Lower leg skin (tissue), 4 donors: ENCODE results near the gene ELOVL4. TPM values are rescaled to one million over a fixed set of nuclear protein-coding genes. Genes with fewer than 3 reads are reported as not detected.

Source experiments
- DNase-seq, 2 donors: peaks; one replicate each; pipeline ENCODE4 v3.0.0-alpha.2; 2019; ENCODE audit warnings: low spot score in 2 of 2
- H3K4me3 ChIP-seq: fragments of 200-600 bp; sonication (generic); 2 replicates; pipeline ENCODE4 v1.5.1; 2017; ENCODE audit warnings: mild to moderate bottlenecking, low read depth; ENCODE audit not compliant: poor library complexity, severe bottlenecking
- POLR2A ChIP-seq, 2 donors: fragments of 450-650 bp; IDR thresholded peaks; one replicate each; pipeline ENCODE4 v1.6.1; 2016 to 2017; ENCODE audit warnings: antibody characterized with exemption in 2 of 2, mild to moderate bottlenecking in 1 of 2, moderate library complexity in 1 of 2
- WGBS, 2 donors: methylation state at CpG; one replicate each; pipeline ENCODE4 v1.1.5; 2018; 5-methylcytosine and 5-hydroxymethylcytosine counted together
- intact Hi-C: fragments of 100-400 bp; cut with DNase I; formaldehyde crosslinking; loops from one replicate; pipeline ENCODE4 v1.15.0; 2023; ENCODE audit warnings: low total_unique reads
- total RNA-seq, 4 donors: library from RNA; depleted of rRNA; stranded (reverse); fragments of >200 nt; gene quantifications; one replicate each; pipeline ENCODE4 v1.1.0, GENCODE V29; 2016
- TF ChIP-seq, protein P1 (sequence below), 3 donors: fragments of 450-650 bp; IDR thresholded peaks; one replicate each; pipeline ENCODE4 v1.5.1; 2016; ENCODE audit warnings: antibody characterized with exemption in 3 of 3, mild to moderate bottlenecking in 3 of 3, moderate library complexity in 2 of 3

Gene ELOVL4
- total RNA-seq, 4 donors from 2014 or later: 56.0 to 134 (median 97.6) TPM

DNA sequence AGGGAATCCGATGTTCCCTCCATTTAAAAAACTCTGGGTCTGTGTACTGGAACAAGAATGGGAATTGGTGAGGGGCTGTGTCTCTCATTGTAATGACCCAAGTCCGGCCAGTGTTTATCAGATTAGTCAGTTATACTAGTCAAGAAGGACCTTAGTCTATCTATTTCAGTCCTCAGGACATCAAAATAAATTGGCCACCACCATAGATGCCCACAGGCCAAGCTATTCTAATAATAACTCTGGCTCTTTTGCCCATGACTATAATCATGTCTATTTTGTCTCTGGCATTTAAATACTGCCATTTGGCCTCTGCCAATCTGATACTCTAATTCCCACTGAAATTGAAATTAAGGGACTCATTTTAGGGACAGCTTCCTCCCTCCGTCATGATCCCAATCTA lies 37.8 kb downstream of the ELOVL4 start:
- TF ChIP-seq, protein P1, sequence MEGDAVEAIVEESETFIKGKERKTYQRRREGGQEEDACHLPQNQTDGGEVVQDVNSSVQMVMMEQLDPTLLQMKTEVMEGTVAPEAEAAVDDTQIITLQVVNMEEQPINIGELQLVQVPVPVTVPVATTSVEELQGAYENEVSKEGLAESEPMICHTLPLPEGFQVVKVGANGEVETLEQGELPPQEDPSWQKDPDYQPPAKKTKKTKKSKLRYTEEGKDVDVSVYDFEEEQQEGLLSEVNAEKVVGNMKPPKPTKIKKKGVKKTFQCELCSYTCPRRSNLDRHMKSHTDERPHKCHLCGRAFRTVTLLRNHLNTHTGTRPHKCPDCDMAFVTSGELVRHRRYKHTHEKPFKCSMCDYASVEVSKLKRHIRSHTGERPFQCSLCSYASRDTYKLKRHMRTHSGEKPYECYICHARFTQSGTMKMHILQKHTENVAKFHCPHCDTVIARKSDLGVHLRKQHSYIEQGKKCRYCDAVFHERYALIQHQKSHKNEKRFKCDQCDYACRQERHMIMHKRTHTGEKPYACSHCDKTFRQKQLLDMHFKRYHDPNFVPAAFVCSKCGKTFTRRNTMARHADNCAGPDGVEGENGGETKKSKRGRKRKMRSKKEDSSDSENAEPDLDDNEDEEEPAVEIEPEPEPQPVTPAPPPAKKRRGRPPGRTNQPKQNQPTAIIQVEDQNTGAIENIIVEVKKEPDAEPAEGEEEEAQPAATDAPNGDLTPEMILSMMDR (IDR thresholded peaks at IDR 0.05): no peak
- TF ChIP-seq POLR2A (IDR thresholded peaks at IDR 0.05): no peak
- 91 to 93% methylated on average over 3 of the region's 3 CpGs for WGBS, 2 donors
- intact Hi-C loops: no loop called here
- no peak overlapping the region for H3K4me3 ChIP-seq
- DNase-seq: no peak

DNA sequence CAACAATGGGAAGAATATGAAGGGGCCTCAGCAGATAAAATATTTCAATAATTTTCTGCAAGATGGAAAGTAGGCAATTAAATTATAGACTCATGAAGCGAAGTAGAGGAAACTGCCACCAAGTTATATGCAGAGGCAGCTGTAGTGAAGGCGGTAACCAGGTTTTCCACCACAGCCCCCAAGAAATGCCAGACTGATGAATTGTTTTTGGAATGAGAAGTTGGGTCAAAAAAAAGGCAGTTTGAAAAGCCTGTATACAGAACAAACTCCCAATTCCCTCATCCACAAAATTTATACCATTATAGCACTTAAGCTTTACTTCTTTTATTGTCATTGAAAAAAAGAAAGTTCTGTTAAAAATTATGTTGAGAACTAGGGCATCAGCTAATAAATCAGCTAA lies 45.3 kb downstream of the ELOVL4 start:
- 73 to 78% methylated on average over 2 of the region's 2 CpGs for WGBS, 2 donors
- TF ChIP-seq, protein P1 (IDR thresholded peaks at IDR 0.05): no peak
- TF ChIP-seq POLR2A (IDR thresholded peaks at IDR 0.05): no peak

DNA sequence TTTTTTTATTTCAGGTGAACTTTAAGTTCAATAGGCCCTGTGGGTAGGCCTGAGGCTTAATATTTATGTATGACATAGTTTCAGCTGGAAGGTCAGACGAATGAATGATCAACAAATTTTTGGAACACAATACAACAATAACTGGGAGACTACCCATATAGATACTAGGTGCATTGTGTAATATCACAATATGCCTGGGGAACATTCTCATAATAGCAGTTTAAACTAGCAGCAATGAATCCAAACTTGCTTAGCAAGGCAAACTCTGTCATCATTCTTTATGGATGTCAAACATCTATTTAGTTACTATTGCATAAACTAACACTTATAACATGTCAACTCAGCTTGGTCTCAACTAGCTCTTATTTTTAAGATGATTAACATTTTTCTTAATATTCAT lies 49.3 kb downstream of the ELOVL4 start:
- no peak overlapping the region for H3K4me3 ChIP-seq
- WGBS, 2 donors: 60 to 71% methylated on average over 1 of the region's 1 CpG
- intact Hi-C loops: loop anchor here (10.0 kb wide), 1 partner anchor 253 kb away; no protein-coding TSS in a partner anchor
- TF ChIP-seq, protein P1 (IDR thresholded peaks at IDR 0.05): no peak
- no peak for TF ChIP-seq POLR2A (IDR thresholded peaks at IDR 0.05)
- no peak for DNase-seq

More for the DNA sequence above, 45.3 kb downstream of the ELOVL4 start:
- intact Hi-C loops: no loop called here
- H3K4me3 ChIP-seq: no peak overlapping the region
- no peak for DNase-seq

DNA sequence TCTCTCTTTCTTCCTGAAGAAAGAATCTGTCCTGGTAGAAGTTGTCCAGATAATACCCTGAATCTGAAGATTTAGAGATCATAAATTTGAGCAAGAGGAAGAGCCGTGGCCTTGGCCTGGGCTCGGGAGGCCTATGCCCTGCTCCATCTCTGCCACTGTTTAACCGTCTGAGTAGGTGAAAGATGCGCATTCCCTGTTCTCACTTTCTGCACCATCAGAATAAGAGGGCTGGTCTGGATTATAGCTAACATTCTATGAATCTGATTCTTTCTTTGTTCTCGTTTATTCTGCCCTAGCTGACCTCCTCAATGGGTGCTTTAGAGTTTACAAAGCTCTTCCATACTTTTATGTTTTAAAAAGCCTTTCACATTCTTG lies 51.3 kb downstream of the ELOVL4 start:
- intact Hi-C loops: loop anchor here (10.0 kb wide), 1 partner anchor 251 kb away; no protein-coding TSS in a partner anchor
- H3K4me3 ChIP-seq: no peak overlapping the region
- TF ChIP-seq POLR2A (IDR thresholded peaks at IDR 0.05): no peak
- TF ChIP-seq, protein P1 (IDR thresholded peaks at IDR 0.05): no peak
- no peak for DNase-seq
- 82 to 85% methylated on average over 5 of the region's 5 CpGs for WGBS, 2 donors

DNA sequence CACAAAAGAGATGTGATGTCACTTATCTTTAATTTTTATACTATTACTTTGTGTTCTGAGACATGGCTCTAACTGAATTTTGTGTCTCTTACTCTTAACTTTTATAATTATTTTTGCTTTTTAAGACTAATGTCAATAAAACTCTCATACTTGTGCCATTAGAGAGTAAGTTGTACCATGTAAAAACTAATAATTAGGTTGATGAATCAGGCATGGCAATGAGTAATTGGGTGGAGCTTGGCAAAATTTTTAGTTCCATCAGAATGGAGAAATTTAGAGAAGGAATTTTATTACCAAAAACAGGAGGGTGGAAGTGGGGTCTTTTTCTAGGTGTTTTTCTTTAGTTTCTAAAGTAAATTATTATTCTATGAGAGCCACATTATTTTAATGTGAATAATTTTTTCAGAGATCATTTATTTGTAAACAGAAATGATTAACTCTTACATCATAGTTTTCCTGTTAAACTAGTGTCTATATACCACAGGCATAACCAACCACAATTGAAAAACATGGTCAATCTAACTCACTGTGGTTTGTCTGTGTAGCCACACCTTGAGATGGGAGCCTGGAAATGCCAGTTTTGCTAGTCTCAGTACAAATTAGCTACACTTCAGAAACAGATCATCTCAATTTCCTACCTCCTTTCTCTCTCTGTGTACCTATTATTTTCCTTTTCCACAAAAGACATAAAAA lies 51.8 kb downstream of the ELOVL4 start:
- H3K4me3 ChIP-seq: no peak overlapping the region
- no peak for DNase-seq
- TF ChIP-seq POLR2A (IDR thresholded peaks at IDR 0.05): no peak
- TF ChIP-seq, protein P1 (IDR thresholded peaks at IDR 0.05): no peak
- intact Hi-C loops: loop anchor here (10.0 kb wide), 1 partner anchor 251 kb away; no protein-coding TSS in a partner anchor

DNA sequence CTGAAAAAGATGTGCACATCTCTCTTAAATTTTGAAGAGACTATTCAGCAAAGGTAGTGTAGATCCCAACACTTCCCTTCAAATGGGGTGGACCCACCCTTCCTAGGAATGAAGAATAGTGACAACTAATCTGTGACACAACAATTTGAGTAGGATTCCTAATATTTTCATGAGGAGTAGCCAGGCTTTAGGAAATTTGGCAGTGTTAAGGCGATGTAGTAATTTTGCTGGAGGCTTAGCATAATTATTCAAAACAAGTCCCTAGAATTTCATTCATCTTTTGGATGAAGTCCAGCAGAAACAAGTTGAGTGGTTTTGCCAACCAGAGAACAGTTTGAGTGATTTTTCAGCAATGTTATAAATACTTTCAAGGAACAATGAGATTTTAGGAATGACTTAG lies 52.4 kb downstream of the ELOVL4 start:
- H3K4me3 ChIP-seq: no peak overlapping the region
- no peak for TF ChIP-seq POLR2A (IDR thresholded peaks at IDR 0.05)
- TF ChIP-seq, protein P1 (IDR thresholded peaks at IDR 0.05): no peak
- intact Hi-C loops: loop anchor here (10.0 kb wide), 1 partner anchor 250 kb away; no protein-coding TSS in a partner anchor
- 10 to 40% methylated on average over 1 of the region's 1 CpG for WGBS, 2 donors
- no peak for DNase-seq
